Neural cell (in vitro differentiated cells): ENCODE measurements around the gene MYO1G. TPM values are rescaled to one million over a fixed set of nuclear protein-coding genes. Genes with fewer than 3 reads are reported as not detected.
"Not testable (repeated sequence)": the region's sequence is repeated elsewhere in the genome, so short reads cannot be mapped to it uniquely, and the experiment has no call there.

Source experiments
- H2AFZ ChIP-seq: fragments of 200-600, 300-800 bp; sonication (generic), shearing (Covaris generic); 2 replicates; pipeline ENCODE4 v1.6.0; 2014; ENCODE audit warnings: low read depth, mild to moderate bottlenecking, antibody characterized with exemption, low read length, moderate library complexity
- H3F3A ChIP-seq: fragments of 200-600 bp; shearing (Covaris generic); 2 replicates; pipeline ENCODE4 v1.6.1; 2016; ENCODE audit warnings: mild to moderate bottlenecking, moderate library complexity, mixed read lengths, antibody characterized with exemption, low read length; ENCODE audit not compliant: insufficient read depth, poor library complexity, severe bottlenecking
- H3K27ac ChIP-seq: fragments of 200-600, 300-800 bp; sonication (generic), shearing (Covaris generic); 2 replicates; pipeline ENCODE4 v1.5.1; 2014; ENCODE audit warnings: mild to moderate bottlenecking, low read length, moderate library complexity
- H3K27me3 ChIP-seq: fragments of 300-800, 200-600 bp; sonication (generic), shearing (Covaris generic); 2 replicates; pipeline ENCODE4 v1.6.0; 2014; ENCODE audit warnings: mild to moderate bottlenecking, low read depth, low read length, moderate library complexity; ENCODE audit not compliant: insufficient read depth
- H3K36me3 ChIP-seq: fragments of 300-800, 200-600 bp; sonication (generic), shearing (Covaris generic); 2 replicates; pipeline ENCODE4 v1.5.1; 2014; ENCODE audit warnings: mild to moderate bottlenecking, antibody characterized with exemption, low read length, moderate library complexity; ENCODE audit not compliant: insufficient read depth
- H3K4me2 ChIP-seq: fragments of 300-800, 200-600 bp; sonication (generic), shearing (Covaris generic); 2 replicates; pipeline ENCODE4 v1.6.0; 2014; ENCODE audit warnings: mild to moderate bottlenecking, low read length
- H3K4me3 ChIP-seq: fragments of 300-800, 200-600 bp; sonication (generic), shearing (Covaris generic); 2 replicates; pipeline ENCODE4 v1.5.1; 2014; ENCODE audit warnings: mild to moderate bottlenecking, low read length, moderate library complexity
- H3K79me2 ChIP-seq: fragments of 200-600 bp; shearing (Covaris generic); replicated peaks from 2 replicates; pipeline ENCODE4 v1.6.0; 2014; ENCODE audit warnings: mild to moderate bottlenecking, low read length, moderate library complexity; ENCODE audit not compliant: insufficient read depth
- H3K9ac ChIP-seq: fragments of 300-800, 200-600 bp; sonication (generic), shearing (Covaris generic); 2 replicates; pipeline ENCODE4 v1.6.1; 2016; ENCODE audit warnings: mild to moderate bottlenecking, low read length, mixed read lengths
- H3K9me2 ChIP-seq: fragments of 200-600 bp; shearing (Covaris generic); 2 replicates; pipeline ENCODE4 v1.6.1; 2016; ENCODE audit warnings: mild to moderate bottlenecking, low read length, mixed read lengths; ENCODE audit not compliant: insufficient read depth
- H3K9me3 ChIP-seq: fragments of 200-600, 300-800 bp; sonication (generic), shearing (Covaris generic); 2 replicates; pipeline ENCODE4 v1.6.1; 2016; ENCODE audit warnings: mild to moderate bottlenecking, mixed run types, low read length, moderate library complexity, mixed read lengths
- H4K20me1 ChIP-seq: fragments of 200-600 bp; shearing (Covaris generic); 2 replicates; pipeline ENCODE4 v1.6.1; 2016; ENCODE audit warnings: mild to moderate bottlenecking, mixed run types; ENCODE audit not compliant: insufficient read depth
- EP300 ChIP-seq: fragments of 450-650 bp; conservative IDR thresholded peaks from 2 replicates; pipeline ENCODE4 v1.6.1; 2014; ENCODE audit warnings: antibody characterized with exemption, mild to moderate bottlenecking, moderate library complexity; ENCODE audit not compliant: poor library complexity, severe bottlenecking
- EZH2 ChIP-seq: fragments of 200-600, 300-800 bp; shearing (Covaris generic), sonication (generic); IDR thresholded peaks from 2 replicates; pipeline ENCODE4 v1.6.1; 2014; ENCODE audit warnings: antibody characterized with exemption, low read length, borderline replicate concordance, mild to moderate bottlenecking; ENCODE audit not compliant: insufficient read depth, poor library complexity, severe bottlenecking
- MXI1 ChIP-seq: fragments of 450-650 bp; conservative IDR thresholded peaks from 2 replicates; pipeline ENCODE4 v1.6.1; 2014; ENCODE audit warnings: antibody characterized with exemption, mild to moderate bottlenecking; ENCODE audit not compliant: poor library complexity, severe bottlenecking
- POLR2AphosphoS5 ChIP-seq: IDR thresholded peaks from 2 replicates; pipeline ENCODE4 v1.6.1; 2012
- RAD21 ChIP-seq: fragments of 450-650 bp; conservative IDR thresholded peaks from 2 replicates; pipeline ENCODE4 v1.6.1; 2014; ENCODE audit warnings: antibody characterized with exemption, mild to moderate bottlenecking, moderate library complexity
- SMC3 ChIP-seq: fragments of 450-650 bp; conservative IDR thresholded peaks from 2 replicates; pipeline ENCODE4 v1.6.1; 2014; ENCODE audit warnings: antibody characterized with exemption, mild to moderate bottlenecking, moderate library complexity; ENCODE audit not compliant: poor library complexity
- TAF1 ChIP-seq: IDR thresholded peaks from 2 replicates; pipeline ENCODE4 v1.6.1; 2012; ENCODE audit warnings: low read depth
- polyA plus RNA-seq: library from polyadenylated mRNA; depleted of rRNA; stranded (reverse); fragments of >200 nt; gene quantifications from 2 replicates; pipeline ENCODE4 v1.2.3, GENCODE V29; 2014
- TF ChIP-seq, protein P1 (sequence below): fragments of 450-650 bp; IDR thresholded peaks from 2 replicates; pipeline ENCODE4 v1.5.1; 2014; ENCODE audit warnings: antibody characterized with exemption, mild to moderate bottlenecking, moderate library complexity; ENCODE audit not compliant: poor library complexity, severe bottlenecking
- TF ChIP-seq, protein P2 (sequence below): IDR thresholded peaks from 2 replicates; pipeline ENCODE4 v1.6.1; 2012; ENCODE audit warnings: borderline replicate concordance

Gene MYO1G
- polyA plus RNA-seq, 1 donor from 2014 or later, result 0.38 TPM

DNA sequence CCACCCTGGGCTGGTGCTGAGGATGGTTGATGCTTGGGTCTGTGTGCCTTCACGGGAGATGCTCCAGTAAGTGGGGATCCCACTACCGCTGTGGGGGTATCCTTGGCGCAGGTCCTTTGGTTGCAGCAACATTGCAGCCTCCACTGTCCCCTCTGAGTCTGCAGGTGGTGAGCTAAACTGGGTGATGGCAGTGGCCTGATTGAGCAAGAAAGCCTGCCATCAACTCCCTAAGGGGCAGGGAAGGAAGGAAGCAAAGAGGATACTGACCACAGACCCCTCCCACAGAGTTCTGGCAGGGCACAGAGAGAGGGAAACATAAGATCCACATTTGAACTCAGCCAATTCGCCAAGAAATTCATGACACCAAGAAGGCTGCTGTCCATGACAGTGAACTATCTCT lies 43.2 kb downstream of the MYO1G start:
- H4K20me1 ChIP-seq, result no peaks in the 10 kb centered on the region
- H3K27me3 ChIP-seq, result no peaks in the 10 kb centered on the region
- H3F3A ChIP-seq, result no peaks in the 10 kb centered on the region
- H3K9me2 ChIP-seq, result no peaks in the 10 kb centered on the region
- H3K9me3 ChIP-seq, result no peaks in the 10 kb centered on the region
- TF ChIP-seq, protein P1, sequence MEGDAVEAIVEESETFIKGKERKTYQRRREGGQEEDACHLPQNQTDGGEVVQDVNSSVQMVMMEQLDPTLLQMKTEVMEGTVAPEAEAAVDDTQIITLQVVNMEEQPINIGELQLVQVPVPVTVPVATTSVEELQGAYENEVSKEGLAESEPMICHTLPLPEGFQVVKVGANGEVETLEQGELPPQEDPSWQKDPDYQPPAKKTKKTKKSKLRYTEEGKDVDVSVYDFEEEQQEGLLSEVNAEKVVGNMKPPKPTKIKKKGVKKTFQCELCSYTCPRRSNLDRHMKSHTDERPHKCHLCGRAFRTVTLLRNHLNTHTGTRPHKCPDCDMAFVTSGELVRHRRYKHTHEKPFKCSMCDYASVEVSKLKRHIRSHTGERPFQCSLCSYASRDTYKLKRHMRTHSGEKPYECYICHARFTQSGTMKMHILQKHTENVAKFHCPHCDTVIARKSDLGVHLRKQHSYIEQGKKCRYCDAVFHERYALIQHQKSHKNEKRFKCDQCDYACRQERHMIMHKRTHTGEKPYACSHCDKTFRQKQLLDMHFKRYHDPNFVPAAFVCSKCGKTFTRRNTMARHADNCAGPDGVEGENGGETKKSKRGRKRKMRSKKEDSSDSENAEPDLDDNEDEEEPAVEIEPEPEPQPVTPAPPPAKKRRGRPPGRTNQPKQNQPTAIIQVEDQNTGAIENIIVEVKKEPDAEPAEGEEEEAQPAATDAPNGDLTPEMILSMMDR, result no peak
- TF ChIP-seq MXI1 (no peak), EP300 (no peak), EZH2 (no peak), TAF1 (no peak), RAD21 (no peak), SMC3 (no peak), POLR2AphosphoS5 (no peak)
- TF ChIP-seq, protein P2, sequence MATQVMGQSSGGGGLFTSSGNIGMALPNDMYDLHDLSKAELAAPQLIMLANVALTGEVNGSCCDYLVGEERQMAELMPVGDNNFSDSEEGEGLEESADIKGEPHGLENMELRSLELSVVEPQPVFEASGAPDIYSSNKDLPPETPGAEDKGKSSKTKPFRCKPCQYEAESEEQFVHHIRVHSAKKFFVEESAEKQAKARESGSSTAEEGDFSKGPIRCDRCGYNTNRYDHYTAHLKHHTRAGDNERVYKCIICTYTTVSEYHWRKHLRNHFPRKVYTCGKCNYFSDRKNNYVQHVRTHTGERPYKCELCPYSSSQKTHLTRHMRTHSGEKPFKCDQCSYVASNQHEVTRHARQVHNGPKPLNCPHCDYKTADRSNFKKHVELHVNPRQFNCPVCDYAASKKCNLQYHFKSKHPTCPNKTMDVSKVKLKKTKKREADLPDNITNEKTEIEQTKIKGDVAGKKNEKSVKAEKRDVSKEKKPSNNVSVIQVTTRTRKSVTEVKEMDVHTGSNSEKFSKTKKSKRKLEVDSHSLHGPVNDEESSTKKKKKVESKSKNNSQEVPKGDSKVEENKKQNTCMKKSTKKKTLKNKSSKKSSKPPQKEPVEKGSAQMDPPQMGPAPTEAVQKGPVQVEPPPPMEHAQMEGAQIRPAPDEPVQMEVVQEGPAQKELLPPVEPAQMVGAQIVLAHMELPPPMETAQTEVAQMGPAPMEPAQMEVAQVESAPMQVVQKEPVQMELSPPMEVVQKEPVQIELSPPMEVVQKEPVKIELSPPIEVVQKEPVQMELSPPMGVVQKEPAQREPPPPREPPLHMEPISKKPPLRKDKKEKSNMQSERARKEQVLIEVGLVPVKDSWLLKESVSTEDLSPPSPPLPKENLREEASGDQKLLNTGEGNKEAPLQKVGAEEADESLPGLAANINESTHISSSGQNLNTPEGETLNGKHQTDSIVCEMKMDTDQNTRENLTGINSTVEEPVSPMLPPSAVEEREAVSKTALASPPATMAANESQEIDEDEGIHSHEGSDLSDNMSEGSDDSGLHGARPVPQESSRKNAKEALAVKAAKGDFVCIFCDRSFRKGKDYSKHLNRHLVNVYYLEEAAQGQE, result no peak
- H3K4me2 ChIP-seq, result no peak overlapping the region
- H3K9ac ChIP-seq, result no peak overlapping the region
- no peak overlapping the region for H2AFZ ChIP-seq
- H3K79me2 ChIP-seq, result no peaks in the 10 kb centered on the region
- no peak overlapping the region for H3K27ac ChIP-seq
- H3K4me3 ChIP-seq, result no peak overlapping the region
- H3K36me3 ChIP-seq, result no peaks in the 10 kb centered on the region

DNA sequence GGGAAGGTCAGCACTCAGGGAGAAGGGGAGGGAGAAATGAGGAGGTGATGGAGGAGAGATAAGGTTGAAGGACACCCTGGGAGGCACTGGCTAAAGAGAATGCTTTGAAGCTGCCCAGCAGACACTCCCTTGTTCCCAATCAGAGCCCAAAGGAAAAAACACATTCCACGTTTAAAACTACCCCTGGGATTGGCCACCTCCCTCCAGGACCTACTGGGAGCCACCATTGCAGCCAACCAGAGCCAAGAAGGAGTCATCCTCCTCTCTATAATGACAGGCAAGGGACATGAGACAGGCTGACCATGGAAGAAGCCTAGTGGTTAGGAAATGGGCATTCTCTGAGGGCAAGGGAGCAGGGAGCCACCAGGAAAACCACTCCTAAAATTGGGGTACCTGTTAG lies 43.8 kb downstream of the MYO1G start:
- Histone ChIP-seq H3K9me2 (no peaks in the 10 kb centered on the region), H3K79me2 (no peaks in the 10 kb centered on the region), H4K20me1 (no peaks in the 10 kb centered on the region), H3K27ac (no peak overlapping the region), H3K9me3 (no peaks in the 10 kb centered on the region), H3K27me3 (no peaks in the 10 kb centered on the region), H3K9ac (no peak overlapping the region), H3F3A (no peaks in the 10 kb centered on the region), H2AFZ (no peak overlapping the region), H3K4me2 (no peak overlapping the region), H3K36me3 (no peaks in the 10 kb centered on the region), H3K4me3 (no peak overlapping the region)
- no peak for TF ChIP-seq RAD21
- TF ChIP-seq, protein P2, result no peak
- TF ChIP-seq, protein P1, result no peak
- no peak for TF ChIP-seq MXI1
- TF ChIP-seq TAF1, result no peak
- no peak for TF ChIP-seq POLR2AphosphoS5
- TF ChIP-seq EP300, result no peak
- no peak for TF ChIP-seq SMC3
- no peak for TF ChIP-seq EZH2

DNA sequence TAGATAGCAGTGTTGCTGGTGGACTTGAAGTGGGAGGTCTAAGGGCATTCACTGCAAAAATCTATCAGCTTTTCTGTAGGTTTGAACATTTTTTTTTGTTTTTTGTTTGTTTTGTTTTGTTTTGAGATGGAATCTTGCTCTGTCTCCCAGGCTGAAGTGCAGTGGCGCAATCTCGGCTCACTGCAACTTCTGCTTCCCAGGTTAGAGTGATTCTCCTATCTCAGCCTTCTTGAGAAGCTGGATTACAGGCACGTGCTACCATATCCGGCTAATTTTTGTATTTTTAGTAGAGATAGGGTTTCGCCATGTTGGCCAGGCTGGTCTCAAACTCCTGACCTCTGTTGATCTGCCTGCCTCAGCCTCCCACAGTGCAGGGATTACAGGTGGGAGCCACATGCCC lies 44.3 kb downstream of the MYO1G start:
- not testable (repeated sequence) for H3K36me3 ChIP-seq, H3K27me3 ChIP-seq, H3K79me2 ChIP-seq, H3K9me2 ChIP-seq, H3K9ac ChIP-seq, H3K4me3 ChIP-seq, H3F3A ChIP-seq, H3K4me2 ChIP-seq, H3K9me3 ChIP-seq, H4K20me1 ChIP-seq, H2AFZ ChIP-seq, H3K27ac ChIP-seq
